M059J (cell line): ENCODE results near the gene SMIM12. TPM values are rescaled to one million over a fixed set of nuclear protein-coding genes. Genes with fewer than 3 reads are reported as not detected.

Experiments
- DNase-seq: peaks from one replicate; pipeline ENCODE4 v3.0.0-alpha.2; 2012; ENCODE audit warnings: low read depth
- total RNA-seq: library from RNA; depleted of rRNA; stranded (reverse); fragments of >200 nt; shearing (Covaris generic); gene quantifications from 2 replicates; pipeline ENCODE4 v1.2.3, GENCODE V29; 2014; rRNA removed

SMIM12 gene
- total RNA-seq = 36.1 and 44.9 TPM in 2 replicates

GRCh38 chr1:34859446-34860200, at the start of gene SMIM12:
Gene SMIM12 (minus strand): TSS chr1:34859749. CDS start chr1:34855977, 3,772 bp downstream.
- peak; percentile 94 for DNase-seq

- DNase-seq = no peak
These were observed 48.8 kb upstream of the SMIM12 start for GRCh38 chr1:34908369-34908768.

- DNase-seq = no peak
These were observed 48.0 kb upstream of the SMIM12 start for GRCh38 chr1:34907487-34908090.

GRCh38 chr1:34906756-34907155, 47.2 kb upstream of the SMIM12 start:
- DNase-seq = no peak

GRCh38 chr1:34906222-34906621, 46.7 kb upstream of the SMIM12 start:
- DNase-seq = no peak

- no peak for DNase-seq
These were observed 45.5 kb upstream of the SMIM12 start for GRCh38 chr1:34905098-34905459.

- DNase-seq = no peak
These were observed 44.9 kb upstream of the SMIM12 start for GRCh38 chr1:34904236-34905097.

- no peak for DNase-seq
These were observed 42.4 kb upstream of the SMIM12 start for GRCh38 chr1:34901919-34902318.

- no peak for DNase-seq
These were observed 41.4 kb upstream of the SMIM12 start for GRCh38 chr1:34900775-34901502.

- DNase-seq = no peak
These were observed 40.4 kb upstream of the SMIM12 start for GRCh38 chr1:34899906-34900305.

- DNase-seq = no peak
These were observed 39.9 kb upstream of the SMIM12 start for GRCh38 chr1:34899471-34899870.

GRCh38 chr1:34898330-34898761, 38.8 kb upstream of the SMIM12 start:
- no peak for DNase-seq

- peak; percentile 12 for DNase-seq
These were observed 37.1 kb upstream of the SMIM12 start for GRCh38 chr1:34896612-34897011.

- DNase-seq = no peak
These were observed 30.2 kb upstream of the SMIM12 start for GRCh38 chr1:34889705-34890104.

- no peak for DNase-seq
These were observed 28.0 kb upstream of the SMIM12 start for GRCh38 chr1:34887593-34887992.

GRCh38 chr1:34885405-34886247, 26.1 kb upstream of the SMIM12 start:
- no peak for DNase-seq

- DNase-seq = no peak
These were observed 25.4 kb upstream of the SMIM12 start for GRCh38 chr1:34884961-34885360.

- no peak for DNase-seq
These were observed 25.0 kb upstream of the SMIM12 start for GRCh38 chr1:34884536-34884935.

- DNase-seq = no peak
These were observed 19.7 kb upstream of the SMIM12 start for GRCh38 chr1:34879230-34879629.

GRCh38 chr1:34876406-34876805, 16.9 kb upstream of the SMIM12 start:
- no peak for DNase-seq
